ENCODE data around the gene KRTAP20-2. TPM values are rescaled to one million over a fixed set of nuclear protein-coding genes. Genes with fewer than 3 reads are reported as not detected.

KRTAP20-2 gene
- total and polyA plus RNA-seq, 7 donors, result not detected

DNA sequence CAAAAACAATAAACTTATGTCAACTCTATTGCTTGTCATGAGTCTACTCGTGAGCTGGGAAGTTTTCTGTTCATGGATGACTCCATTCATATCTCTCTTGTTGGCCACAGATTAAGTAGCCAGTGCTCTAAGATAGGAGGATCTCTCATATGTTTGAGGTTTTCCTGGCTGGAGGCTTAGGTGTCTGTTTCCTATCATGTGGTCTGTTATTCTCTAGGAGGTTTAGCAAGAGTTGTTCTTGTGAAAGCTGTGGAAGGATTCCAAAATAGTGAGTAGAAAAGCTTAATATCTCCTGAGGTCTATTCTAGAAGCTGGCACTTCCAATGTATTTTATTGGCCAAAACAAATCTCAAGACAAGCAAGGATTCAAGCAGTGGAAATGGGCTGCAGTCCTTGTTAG is 5.8 kb upstream of the KRTAP20-2 start:
- 65 to 81% (median 65%) methylated on average over 1 of the region's 1 CpG for WGBS, 3 donors
- intact Hi-C loops (cut with DNase I), result no loop called here
- Histone ChIP-seq H3K27me3 (ENCODE audit: insufficient read depth in 3 of 3, low read length in 2 of 3) (no peaks in the 10 kb centered on the region), H3K36me3 (ENCODE audit: insufficient read depth in 1 of 2, low read depth in 1 of 2) (no peaks in the 10 kb centered on the region), H3K4me3 (no peak overlapping the region), H3K4me1 (no peaks in the 10 kb centered on the region), H3K27ac (no peak overlapping the region), H3K9me3 (no peaks in the 10 kb centered on the region)
- DNase-seq (no peak), ATAC-seq (no peak)
- TF ChIP-seq, protein P1, sequence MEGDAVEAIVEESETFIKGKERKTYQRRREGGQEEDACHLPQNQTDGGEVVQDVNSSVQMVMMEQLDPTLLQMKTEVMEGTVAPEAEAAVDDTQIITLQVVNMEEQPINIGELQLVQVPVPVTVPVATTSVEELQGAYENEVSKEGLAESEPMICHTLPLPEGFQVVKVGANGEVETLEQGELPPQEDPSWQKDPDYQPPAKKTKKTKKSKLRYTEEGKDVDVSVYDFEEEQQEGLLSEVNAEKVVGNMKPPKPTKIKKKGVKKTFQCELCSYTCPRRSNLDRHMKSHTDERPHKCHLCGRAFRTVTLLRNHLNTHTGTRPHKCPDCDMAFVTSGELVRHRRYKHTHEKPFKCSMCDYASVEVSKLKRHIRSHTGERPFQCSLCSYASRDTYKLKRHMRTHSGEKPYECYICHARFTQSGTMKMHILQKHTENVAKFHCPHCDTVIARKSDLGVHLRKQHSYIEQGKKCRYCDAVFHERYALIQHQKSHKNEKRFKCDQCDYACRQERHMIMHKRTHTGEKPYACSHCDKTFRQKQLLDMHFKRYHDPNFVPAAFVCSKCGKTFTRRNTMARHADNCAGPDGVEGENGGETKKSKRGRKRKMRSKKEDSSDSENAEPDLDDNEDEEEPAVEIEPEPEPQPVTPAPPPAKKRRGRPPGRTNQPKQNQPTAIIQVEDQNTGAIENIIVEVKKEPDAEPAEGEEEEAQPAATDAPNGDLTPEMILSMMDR (IDR thresholded peaks at IDR 0.05), result no peak

DNA sequence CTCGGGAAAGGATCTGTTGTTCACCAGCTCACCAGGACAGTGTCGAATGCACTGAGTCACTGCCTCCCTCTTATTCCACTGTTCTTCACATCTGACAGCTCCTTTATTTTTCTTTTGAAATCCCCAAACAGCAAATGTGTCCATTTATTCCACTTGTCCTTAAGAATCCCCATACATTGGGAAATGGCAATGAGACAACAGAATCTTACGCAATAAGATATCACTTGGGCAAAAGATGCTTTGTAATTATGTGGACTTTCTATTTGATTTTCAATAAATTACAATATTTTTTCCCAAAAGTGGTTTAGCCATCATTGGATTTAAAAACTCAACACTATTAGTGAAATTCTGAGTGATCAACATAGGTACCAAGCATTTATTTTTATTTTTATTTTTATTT is 3.7 kb downstream of the KRTAP20-2 start:
- intact Hi-C loops (cut with DNase I), result no loop called here
- H3K27ac ChIP-seq, result no peak overlapping the region
- no peaks in the 10 kb centered on the region for H3K27me3 ChIP-seq (ENCODE audit: insufficient read depth in 3 of 3, low read length in 2 of 3)
- no peak for DNase-seq
- H3K4me3 ChIP-seq, result no peak overlapping the region
- 83 to 84% (median 83%) methylated on average over 3 of the region's 3 CpGs for WGBS, 3 donors
- no peaks in the 10 kb centered on the region for H3K9me3 ChIP-seq
- TF ChIP-seq, protein P1 (IDR thresholded peaks at IDR 0.05), result no peak
- H3K36me3 ChIP-seq (ENCODE audit: insufficient read depth in 1 of 2, low read depth in 1 of 2), result no peaks in the 10 kb centered on the region
- no peak for ATAC-seq
- no peaks in the 10 kb centered on the region for H3K4me1 ChIP-seq

DNA sequence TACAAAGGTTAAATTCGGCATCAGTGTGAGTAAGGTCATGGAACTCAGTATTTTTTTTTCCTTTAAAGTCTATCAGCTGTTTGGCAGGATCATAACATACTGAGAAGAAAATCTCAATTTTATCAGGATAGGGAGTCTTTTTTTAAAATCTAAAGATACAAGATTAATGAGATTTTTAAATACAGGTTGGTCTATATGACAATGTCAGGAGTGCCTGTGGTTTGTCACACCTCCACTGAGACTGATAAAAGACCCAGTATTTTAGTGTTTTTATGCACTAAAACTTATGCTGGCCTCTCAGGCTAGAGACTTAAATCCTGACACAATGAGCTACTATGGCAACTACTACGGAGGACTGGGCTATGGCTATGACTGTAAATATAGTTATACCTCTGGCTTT is 7.6 kb downstream of the KRTAP20-2 start, which contains the start of gene KRTAP20-3:
KRTAP20-3 (plus strand) TSS at position 301 of the 400 bp plus-strand sequence.
- no peak for DNase-seq
- Histone ChIP-seq H3K36me3 (ENCODE audit: insufficient read depth in 1 of 2, low read depth in 1 of 2) (no peaks in the 10 kb centered on the region), H3K9me3 (no peaks in the 10 kb centered on the region), H3K27ac (no peak within 1 kb of the TSS), H3K27me3 (ENCODE audit: insufficient read depth in 3 of 3, low read length in 2 of 3) (no peaks in the 10 kb centered on the region), H3K4me3 (no peak within 1 kb of the TSS), H3K4me1 (no peaks in the 10 kb centered on the region)
- ATAC-seq, result no peak
- 84 to 86% (median 84%) methylated on average over 2 of the region's 2 CpGs for WGBS, 3 donors
- TF ChIP-seq, protein P1 (IDR thresholded peaks at IDR 0.05), result no peak
- intact Hi-C loops (cut with DNase I), result no loop called here

DNA sequence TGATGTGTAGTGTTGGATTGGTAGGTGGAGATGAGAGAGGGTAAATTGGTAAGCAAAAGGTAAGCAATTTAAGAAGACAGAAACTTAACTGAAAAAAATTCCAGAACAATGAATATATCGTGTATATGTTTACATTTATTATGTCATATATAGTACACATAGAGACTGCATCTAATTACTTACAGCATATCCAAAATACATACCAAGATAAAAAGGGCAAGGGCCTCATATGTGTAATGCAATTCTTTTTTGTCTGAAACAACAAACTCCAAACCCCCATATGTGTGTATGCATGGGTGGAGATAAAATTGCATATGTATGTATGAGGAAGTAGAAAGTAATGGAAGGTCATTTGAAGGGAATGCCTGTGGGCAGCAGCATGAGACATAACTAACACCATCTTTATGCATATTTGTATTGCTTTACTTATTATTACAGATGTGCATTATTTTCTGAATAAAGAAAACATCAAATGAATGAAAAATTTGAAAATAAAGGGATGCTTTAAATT is 12.0 kb downstream of the KRTAP20-2 start:
- Histone ChIP-seq H3K27me3 (ENCODE audit: insufficient read depth in 3 of 3, low read length in 2 of 3) (no peaks in the 10 kb centered on the region), H3K4me3 (no peak overlapping the region), H3K4me1 (no peaks in the 10 kb centered on the region), H3K9me3 (no peaks in the 10 kb centered on the region), H3K36me3 (ENCODE audit: insufficient read depth in 1 of 2, low read depth in 1 of 2) (no peaks in the 10 kb centered on the region), H3K27ac (no peak overlapping the region)
- intact Hi-C loops (cut with DNase I), result no loop called here
- 84 to 94% (median 88%) methylated on average over 1 of the region's 1 CpG for WGBS, 3 donors
- ATAC-seq (no peak), DNase-seq (no peak)
- TF ChIP-seq, protein P1 (IDR thresholded peaks at IDR 0.05), result no peak

DNA sequence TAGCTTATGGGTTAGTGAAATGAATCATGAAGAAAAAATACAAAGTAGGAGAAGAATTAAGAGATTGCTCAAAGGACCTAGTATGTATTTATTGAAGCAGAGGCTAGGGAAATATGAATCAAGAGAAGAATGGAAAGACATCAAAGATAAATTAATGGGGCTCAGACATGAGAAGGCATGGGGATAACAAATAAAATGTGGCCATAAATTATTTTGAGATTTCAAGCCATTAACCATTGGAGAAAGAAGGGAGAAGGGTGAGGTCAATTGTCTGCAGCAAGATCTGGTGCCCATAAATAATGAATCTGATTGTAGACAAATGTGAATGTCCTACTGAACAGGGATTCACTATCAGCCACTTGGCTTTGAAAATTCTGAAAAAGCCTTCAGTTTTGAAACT is 17.9 kb downstream of the KRTAP20-2 start:
- TF ChIP-seq, protein P1 (IDR thresholded peaks at IDR 0.05), result no peak
- no peaks in the 10 kb centered on the region for H3K27me3 ChIP-seq (ENCODE audit: insufficient read depth in 3 of 3, low read length in 2 of 3)
- intact Hi-C loops (cut with DNase I), result no loop called here
- H3K4me1 ChIP-seq, result no peaks in the 10 kb centered on the region
- H3K4me3 ChIP-seq, result no peak overlapping the region
- ATAC-seq (no peak), DNase-seq (no peak)
- no peaks in the 10 kb centered on the region for H3K9me3 ChIP-seq
- H3K36me3 ChIP-seq (ENCODE audit: insufficient read depth in 1 of 2, low read depth in 1 of 2), result no peaks in the 10 kb centered on the region
- H3K27ac ChIP-seq, result no peak overlapping the region

All from psoas muscle (tissue), 8 donors.